ENCODE measurements around the gene PRR12.

DNA sequence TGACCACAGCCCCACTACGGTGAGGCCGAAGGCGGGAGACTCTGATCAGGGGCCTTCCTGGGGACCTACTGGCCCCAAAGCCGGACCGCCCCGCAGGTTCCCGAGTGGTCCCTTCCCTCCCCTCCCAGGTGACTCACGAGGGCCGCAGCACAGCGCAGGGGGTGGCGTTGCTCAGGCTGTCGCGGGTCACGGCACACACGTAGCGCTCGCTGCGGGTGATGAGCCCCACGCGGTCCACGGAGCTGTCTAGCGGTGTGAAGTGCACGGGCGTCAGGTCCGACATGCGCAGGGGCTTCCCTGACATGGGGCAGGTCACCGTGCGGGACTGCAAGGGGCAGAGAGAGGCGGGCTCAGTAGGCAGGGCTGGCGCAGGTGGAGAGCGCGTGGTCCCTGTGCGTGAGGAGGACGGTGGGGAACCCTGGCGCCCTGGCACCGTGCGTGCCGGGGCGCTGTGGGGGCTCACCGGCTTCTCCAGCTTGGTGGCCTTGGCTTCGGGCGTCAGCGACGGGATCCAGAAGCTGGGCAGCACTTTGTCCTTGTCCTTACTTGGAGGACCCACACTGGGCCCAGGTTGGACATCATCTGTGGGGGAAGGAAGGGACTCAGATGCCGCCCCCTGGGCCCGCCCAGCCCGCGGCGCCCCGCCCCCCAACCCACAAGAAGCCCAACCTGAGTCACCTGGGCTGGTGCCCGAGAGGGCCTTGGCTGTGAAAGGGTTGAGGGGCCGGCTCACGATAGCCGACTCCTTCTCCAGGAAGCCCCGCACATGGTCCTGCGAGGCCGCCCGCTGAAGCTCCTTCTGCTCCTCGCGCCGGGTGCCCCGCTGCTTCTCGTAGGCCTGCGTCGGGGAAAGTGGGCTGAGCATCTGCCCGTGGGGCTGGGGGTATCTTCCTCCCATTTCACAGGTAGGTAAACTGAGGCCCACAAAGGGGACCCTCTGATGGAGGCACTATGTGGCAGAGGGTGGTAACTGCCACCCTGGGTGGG, 34.3 kb upstream of the PRR12 start:
- TF ChIP-seq POLR2A (IDR thresholded peaks at IDR 0.05) = no peak
- no peak for TF ChIP-seq CTCF (IDR thresholded peaks at IDR 0.05)
- TF ChIP-seq EP300 (IDR thresholded peaks at IDR 0.05) = no peak

Measured in tibial nerve (tissue), 4 donors.